Endothelial cell of umbilical vein (primary cell): ENCODE data around the gene LINC01488. TPM values are rescaled to one million over a fixed set of nuclear protein-coding genes. Genes with fewer than 3 reads are reported as not detected.

ENCODE experiments used
- BruUV-seq: library from RNA; stranded (reverse); fragments of 400-500 nt; replicated peaks from 2 replicates; lab custom pipeline; 2021; lab: Mats Ljungman, UMichigan
- CTCF ChIA-PET: fragments of 300-600, 350-600 bp; sonication (Branson Sonifier 250); formaldehyde crosslinking; loops from one replicate; lab custom pipeline; 2021; ENCODE audit warnings: antibody characterized with exemption, inconsistent platforms; lab: Charles Lee
- POLR2A ChIA-PET: fragments of 300-600, 350-600 bp; sonication (Branson Sonifier 250); formaldehyde crosslinking; loops from one replicate; lab custom pipeline; 2021; ENCODE audit warnings: antibody characterized with exemption, inconsistent platforms; lab: Charles Lee
- DNase-seq: peaks from one replicate; pipeline ENCODE4 v3.0.0-alpha.2; 2011; ENCODE audit warnings: low read depth, low spot score
- FAIRE-seq: peaks from 2 replicates; lab custom pipeline; 2011; peaks lifted over from hg19 to GRCh38; lab: Jason Lieb, UNC
- H2AFZ ChIP-seq: 2 replicates; pipeline ENCODE4 v1.6.0; 2012; ENCODE audit warnings: low read depth, low read length, control low read depth, inconsistent platforms
- H3K27ac ChIP-seq: 2 replicates; pipeline ENCODE4 v1.5.1; 2011; ENCODE audit warnings: low read depth, mild to moderate bottlenecking, control low read depth, low read length, moderate library complexity; ENCODE audit not compliant: insufficient read depth
- H3K27me3 ChIP-seq, 2 experiments: 2 replicates each; pipeline versions ENCODE4 v1.6.0 to v1.6.1; 2011; ENCODE audit warnings: low read length in 2 of 2, mixed read lengths in 1 of 2; ENCODE audit not compliant: control insufficient read depth in 2 of 2, insufficient read depth in 2 of 2
- H3K36me3 ChIP-seq, 2 experiments: 2 replicates in 1 of 2; 3 replicates in 1 of 2; pipeline ENCODE4 v1.5.1; 2011; ENCODE audit warnings: low read length in 2 of 2, mild to moderate bottlenecking in 1 of 2, moderate library complexity in 1 of 2; ENCODE audit not compliant: control insufficient read depth in 2 of 2, insufficient read depth in 2 of 2; ENCODE audit errors: extremely low read depth in 1 of 2
- H3K4me1 ChIP-seq: 3 replicates; pipeline ENCODE4 v1.5.1; 2011; ENCODE audit warnings: mild to moderate bottlenecking, low read length; ENCODE audit not compliant: control insufficient read depth, insufficient read depth; ENCODE audit errors: extremely low read depth
- H3K4me2 ChIP-seq: 2 replicates; pipeline ENCODE4 v1.6.1; 2011; ENCODE audit warnings: low read length, control low read depth, mixed read lengths; ENCODE audit not compliant: insufficient read depth
- H3K4me3 ChIP-seq, 3 experiments: fragments of 200-600 bp in 1 of 3; sonication (generic), shearing (Covaris generic) in 1 of 3; replicated peaks in 1 of 3; 2 replicates each; pipeline ENCODE4 v1.5.1; 2011 to 2016; ENCODE audit warnings: control low read depth in 3 of 3, low read length in 3 of 3, mild to moderate bottlenecking in 2 of 3, inconsistent platforms in 1 of 3, low read depth in 1 of 3, moderate library complexity in 1 of 3; ENCODE audit not compliant: insufficient read depth in 1 of 3
- H3K79me2 ChIP-seq: 2 replicates; pipeline ENCODE4 v1.6.0; 2012; ENCODE audit warnings: low read length, inconsistent platforms; ENCODE audit not compliant: control insufficient read depth, insufficient read depth
- H3K9ac ChIP-seq: replicated peaks from 2 replicates; pipeline ENCODE3; 2011; ENCODE audit warnings: low read length, control low read depth; ENCODE audit not compliant: insufficient read depth; ENCODE audit errors: extremely low read depth
- H3K9me1 ChIP-seq: replicated peaks from 3 replicates; pipeline ENCODE4 v1.6.0; 2011; ENCODE audit warnings: mild to moderate bottlenecking, low read length; ENCODE audit not compliant: control insufficient read depth, insufficient read depth; ENCODE audit errors: extremely low read depth
- H3K9me3 ChIP-seq: replicated peaks from 2 replicates; pipeline ENCODE4 v1.5.1; 2012; ENCODE audit warnings: low read length, inconsistent platforms; ENCODE audit not compliant: control insufficient read depth, insufficient read depth
- H4K20me1 ChIP-seq: replicated peaks from 2 replicates; pipeline ENCODE3; 2011; ENCODE audit warnings: mild to moderate bottlenecking, low read length; ENCODE audit not compliant: control insufficient read depth, insufficient read depth; ENCODE audit errors: extremely low read depth
- EZH2 ChIP-seq: IDR thresholded peaks from 2 replicates; pipeline ENCODE4 v1.6.1; 2012; ENCODE audit warnings: borderline replicate concordance, low read depth, mild to moderate bottlenecking, moderate library complexity, low read length, inconsistent platforms; ENCODE audit not compliant: severe bottlenecking
- GATA2 ChIP-seq: IDR thresholded peaks from 2 replicates; pipeline ENCODE4 v1.7.0; 2011; ENCODE audit warnings: low read depth, mild to moderate bottlenecking, moderate library complexity, mixed read lengths, low read length; ENCODE audit not compliant: insufficient read length, insufficient read depth
- JUN ChIP-seq: IDR thresholded peaks from 2 replicates; pipeline ENCODE4 v1.6.1; 2011; ENCODE audit warnings: borderline replicate concordance, low read depth; ENCODE audit not compliant: insufficient read length, insufficient read depth
- MYC ChIP-seq: IDR thresholded peaks from one replicate; pipeline ENCODE4 v1.6.1; 2011; ENCODE audit warnings: mild to moderate bottlenecking, low read depth, low read length
- POLR2A ChIP-seq: IDR thresholded peaks from 2 replicates; pipeline ENCODE4 v1.6.1; 2012; ENCODE audit warnings: low read depth, mild to moderate bottlenecking, control low read depth, low read length
- POLR2AphosphoS5 ChIP-seq: IDR thresholded peaks from 2 replicates; pipeline ENCODE4 v1.6.1; 2012; ENCODE audit warnings: low read depth, mild to moderate bottlenecking, control low read depth, low read length, moderate library complexity; ENCODE audit not compliant: insufficient read depth
- dilution Hi-C: fragments of 300-500 bp; cut with MboI; formaldehyde crosslinking; loops from one replicate; pipeline ENCODE4 v1.15.0; 2019; ENCODE audit warnings: low sequenced_read_pairs; ENCODE audit not compliant: extremely low pct_ligation_motif_present
- intact Hi-C: fragments of 100-400 bp; cut with micrococcal nuclease; formaldehyde crosslinking; loops from one replicate; pipeline ENCODE4 v1.10.0; 2022
- polyA plus RNA-seq, 4 experiments: library from polyadenylated mRNA; depleted of rRNA in 3 of 4; stranded (reverse) in 3 of 4; unstranded in 1 of 4; fragments of >200 nt; gene quantifications; 2 replicates each; pipeline versions ENCODE4 v1.2.1 to v1.2.3, GENCODE V29; 2011 to 2012; ENCODE audit warnings: missing spikeins in 1 of 4
- total RNA-seq: library from RNA; stranded (reverse); gene quantifications from 2 replicates; pipeline ENCODE4 v1.2.3, GENCODE V29; 2021
- TF ChIP-seq, protein P1 (sequence below), 2 donors: IDR thresholded peaks; 1 replicate in 1 of 2; 2 replicates in 1 of 2; pipeline ENCODE4 v1.5.1; 2011; ENCODE audit warnings: low read length in 2 of 2, mild to moderate bottlenecking in 2 of 2, moderate library complexity in 2 of 2, control low read depth in 1 of 2, inconsistent platforms in 1 of 2, low read depth in 1 of 2; ENCODE audit not compliant: insufficient read depth in 1 of 2; ENCODE audit errors: extremely low read depth in 1 of 2

Gene LINC01488
- total and polyA plus RNA-seq, 2 donors (not counting 3 experiments of a cell fraction or from before 2014, with no cell fraction given): not detected

DNA sequence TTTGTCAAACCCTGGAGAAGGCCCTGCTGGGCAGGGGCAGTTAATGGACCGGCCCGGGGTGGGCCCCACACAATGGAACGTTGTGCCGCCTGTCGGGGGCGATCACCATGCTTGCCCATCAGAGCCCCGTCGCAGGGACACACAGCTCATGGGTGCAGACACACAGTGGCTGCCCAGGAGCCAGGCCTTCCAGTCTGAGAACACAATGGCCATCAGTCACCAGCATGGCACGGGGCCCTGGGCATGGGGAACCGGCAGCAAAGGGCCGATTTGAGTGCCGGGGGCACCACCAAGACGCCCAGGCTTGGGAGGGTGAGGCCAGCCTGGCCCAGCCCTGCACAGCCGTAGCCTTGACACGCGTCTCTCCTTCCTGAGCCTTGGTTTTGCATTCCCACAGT, 7.1 kb downstream of the LINC01488 start:
- no peak overlapping the region for H3K27ac ChIP-seq
- dilution Hi-C loops: no loop called here
- no peaks in the 10 kb centered on the region for H3K9me1 ChIP-seq
- no peaks in the 10 kb centered on the region for H3K9me3 ChIP-seq
- no peaks in the 10 kb centered on the region for H4K20me1 ChIP-seq
- H3K36me3 ChIP-seq: no peaks in the 10 kb centered on the region
- no peak overlapping the region for H3K9ac ChIP-seq
- H3K27me3 ChIP-seq: no peaks in the 10 kb centered on the region
- no peaks in the 10 kb centered on the region for H3K79me2 ChIP-seq
- TF ChIP-seq POLR2A: no peak
- no peak for TF ChIP-seq POLR2AphosphoS5
- no peak for TF ChIP-seq GATA2
- TF ChIP-seq MYC: no peak
- TF ChIP-seq EZH2: no peak
- no peak for TF ChIP-seq JUN
- TF ChIP-seq, protein P1, sequence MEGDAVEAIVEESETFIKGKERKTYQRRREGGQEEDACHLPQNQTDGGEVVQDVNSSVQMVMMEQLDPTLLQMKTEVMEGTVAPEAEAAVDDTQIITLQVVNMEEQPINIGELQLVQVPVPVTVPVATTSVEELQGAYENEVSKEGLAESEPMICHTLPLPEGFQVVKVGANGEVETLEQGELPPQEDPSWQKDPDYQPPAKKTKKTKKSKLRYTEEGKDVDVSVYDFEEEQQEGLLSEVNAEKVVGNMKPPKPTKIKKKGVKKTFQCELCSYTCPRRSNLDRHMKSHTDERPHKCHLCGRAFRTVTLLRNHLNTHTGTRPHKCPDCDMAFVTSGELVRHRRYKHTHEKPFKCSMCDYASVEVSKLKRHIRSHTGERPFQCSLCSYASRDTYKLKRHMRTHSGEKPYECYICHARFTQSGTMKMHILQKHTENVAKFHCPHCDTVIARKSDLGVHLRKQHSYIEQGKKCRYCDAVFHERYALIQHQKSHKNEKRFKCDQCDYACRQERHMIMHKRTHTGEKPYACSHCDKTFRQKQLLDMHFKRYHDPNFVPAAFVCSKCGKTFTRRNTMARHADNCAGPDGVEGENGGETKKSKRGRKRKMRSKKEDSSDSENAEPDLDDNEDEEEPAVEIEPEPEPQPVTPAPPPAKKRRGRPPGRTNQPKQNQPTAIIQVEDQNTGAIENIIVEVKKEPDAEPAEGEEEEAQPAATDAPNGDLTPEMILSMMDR (IDR thresholded peaks at IDR 0.05; ENCODE audit: extremely low read depth in 1 of 2, insufficient read depth in 1 of 2, low read depth in 1 of 2, low read length in 2 of 2): no peak
- intact Hi-C loops: no loop called here
- no peaks in the 10 kb centered on the region for H3K4me1 ChIP-seq
- no peak overlapping the region for H3K4me2 ChIP-seq
- no TSS peak for BruUV-seq
- H2AFZ ChIP-seq: no peak overlapping the region
- no peak overlapping the region for H3K4me3 ChIP-seq
- DNase-seq: no peak
- POLR2A ChIA-PET: no interaction called here
- CTCF ChIA-PET: no interaction called here
- FAIRE-seq: no peak
